ENCODE data around the gene EPB41L2.

Gene EPB41L2

DNA sequence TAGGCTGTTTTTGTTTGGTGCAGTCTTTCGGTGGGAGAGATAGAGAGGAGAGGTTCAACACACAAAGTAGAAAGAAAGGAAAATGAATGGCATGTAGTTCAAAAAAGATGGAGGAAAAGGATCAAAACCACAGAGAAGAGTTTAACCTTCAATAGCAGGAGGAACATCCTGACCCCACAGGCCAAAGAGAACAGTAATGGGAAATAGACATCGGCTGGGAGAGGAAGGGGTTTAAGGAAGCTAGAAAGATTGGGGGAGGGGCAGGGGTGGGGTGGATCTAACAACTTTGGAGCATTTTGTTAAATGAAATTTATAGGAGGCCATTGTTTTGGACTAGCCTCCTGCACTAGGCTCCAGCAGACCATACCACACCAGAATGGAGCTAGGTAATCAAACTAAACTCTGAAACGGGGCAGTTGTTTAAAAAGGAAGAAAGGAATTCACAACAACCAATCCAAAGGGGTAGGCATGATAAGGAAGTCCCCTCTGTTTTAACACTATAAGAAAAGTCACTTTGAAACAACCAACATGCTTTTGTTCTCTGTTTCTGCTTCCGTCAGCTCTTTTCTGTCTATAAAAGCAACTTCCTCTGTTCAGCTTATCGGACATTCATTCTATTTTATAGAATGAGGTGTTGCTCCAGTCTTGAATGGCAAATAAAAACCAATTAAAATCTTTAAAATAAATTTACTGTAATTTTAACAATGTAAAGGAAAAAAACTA lies 82.6 kb downstream of the EPB41L2 start:
- TF ChIP-seq, protein P1, sequence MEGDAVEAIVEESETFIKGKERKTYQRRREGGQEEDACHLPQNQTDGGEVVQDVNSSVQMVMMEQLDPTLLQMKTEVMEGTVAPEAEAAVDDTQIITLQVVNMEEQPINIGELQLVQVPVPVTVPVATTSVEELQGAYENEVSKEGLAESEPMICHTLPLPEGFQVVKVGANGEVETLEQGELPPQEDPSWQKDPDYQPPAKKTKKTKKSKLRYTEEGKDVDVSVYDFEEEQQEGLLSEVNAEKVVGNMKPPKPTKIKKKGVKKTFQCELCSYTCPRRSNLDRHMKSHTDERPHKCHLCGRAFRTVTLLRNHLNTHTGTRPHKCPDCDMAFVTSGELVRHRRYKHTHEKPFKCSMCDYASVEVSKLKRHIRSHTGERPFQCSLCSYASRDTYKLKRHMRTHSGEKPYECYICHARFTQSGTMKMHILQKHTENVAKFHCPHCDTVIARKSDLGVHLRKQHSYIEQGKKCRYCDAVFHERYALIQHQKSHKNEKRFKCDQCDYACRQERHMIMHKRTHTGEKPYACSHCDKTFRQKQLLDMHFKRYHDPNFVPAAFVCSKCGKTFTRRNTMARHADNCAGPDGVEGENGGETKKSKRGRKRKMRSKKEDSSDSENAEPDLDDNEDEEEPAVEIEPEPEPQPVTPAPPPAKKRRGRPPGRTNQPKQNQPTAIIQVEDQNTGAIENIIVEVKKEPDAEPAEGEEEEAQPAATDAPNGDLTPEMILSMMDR (IDR thresholded peaks at IDR 0.05), result no peak
- Histone ChIP-seq H3K4me3 (ENCODE audit: low read depth in 1 of 2, low read length in 1 of 2) (no peak overlapping the region), H3K27me3 (no peaks in the 10 kb centered on the region), H3K27ac (no peak overlapping the region), H3K9me3 (no peaks in the 10 kb centered on the region), H3K36me3 (no peaks in the 10 kb centered on the region), H3K4me1 (ENCODE audit: control insufficient read depth in 1 of 2, insufficient read depth in 1 of 2, low read depth in 1 of 2, low read length in 1 of 2) (no peaks in the 10 kb centered on the region)

DNA sequence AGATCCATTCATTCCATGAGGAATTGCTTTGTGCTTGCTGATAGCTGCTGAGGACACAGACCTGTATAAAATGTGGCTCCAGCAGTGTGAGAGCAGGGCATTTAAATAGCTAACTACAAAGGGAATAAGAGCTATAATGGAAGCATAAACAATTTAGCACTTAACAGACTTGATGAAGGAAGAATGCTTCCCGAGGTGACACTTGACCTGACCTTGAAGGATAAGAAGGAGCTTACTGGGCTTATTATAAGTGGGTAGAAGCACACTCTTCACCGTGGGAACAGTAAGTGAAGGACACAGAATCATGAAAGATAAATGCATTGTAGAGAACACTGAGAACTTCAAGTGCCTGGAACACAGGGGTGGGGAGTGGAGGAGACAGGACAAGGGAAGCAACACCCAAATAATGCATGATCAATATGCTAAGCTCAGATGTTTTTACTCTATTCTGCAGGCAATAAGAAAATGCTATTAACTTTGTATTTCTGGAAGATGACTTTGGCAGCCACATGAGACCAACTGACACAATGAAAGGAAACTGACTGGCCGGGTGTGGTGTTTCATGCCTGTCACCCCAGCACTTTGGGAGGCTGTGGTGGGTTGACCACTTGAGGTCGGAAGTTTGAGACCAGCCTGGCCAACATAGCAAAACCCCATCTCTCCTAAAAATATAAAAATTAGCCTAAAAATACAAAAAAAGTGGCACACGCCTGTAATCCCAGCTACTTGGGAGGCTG lies 84.2 kb downstream of the EPB41L2 start:
- TF ChIP-seq, protein P1 (IDR thresholded peaks at IDR 0.05), result no peak
- no peak overlapping the region for H3K27ac ChIP-seq

DNA sequence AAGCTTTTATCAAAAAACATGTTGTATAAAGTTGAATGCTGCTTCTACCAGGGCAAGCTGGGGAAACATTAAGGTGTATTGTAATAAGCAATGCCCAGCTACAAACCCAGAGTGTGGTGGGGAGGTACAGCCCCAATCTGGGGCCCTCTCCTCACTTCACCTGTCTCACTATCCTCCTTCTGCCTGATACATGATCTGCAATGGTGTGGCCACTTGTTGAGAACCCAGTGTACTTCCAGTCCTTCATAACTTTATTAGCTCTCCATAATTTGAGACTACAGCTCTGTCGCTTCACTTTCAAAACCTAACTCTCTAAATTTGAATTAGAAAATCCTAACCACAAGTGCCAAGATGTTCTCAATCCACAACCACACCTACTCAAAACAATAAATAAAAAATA lies 84.9 kb downstream of the EPB41L2 start:
- no peaks in the 10 kb centered on the region for H3K9me3 ChIP-seq
- H3K27me3 ChIP-seq, result no peaks in the 10 kb centered on the region
- no peaks in the 10 kb centered on the region for H3K4me1 ChIP-seq (ENCODE audit: control insufficient read depth in 1 of 2, insufficient read depth in 1 of 2, low read depth in 1 of 2, low read length in 1 of 2)
- H3K27ac ChIP-seq, result no peak overlapping the region
- H3K4me3 ChIP-seq (ENCODE audit: low read depth in 1 of 2, low read length in 1 of 2), result no peak overlapping the region
- TF ChIP-seq, protein P1 (IDR thresholded peaks at IDR 0.05), result no peak
- H3K36me3 ChIP-seq, result no peaks in the 10 kb centered on the region

More for the DNA sequence above, 84.2 kb downstream of the EPB41L2 start:
- Histone ChIP-seq H3K36me3 (no peaks in the 10 kb centered on the region), H3K4me1 (ENCODE audit: control insufficient read depth in 1 of 2, insufficient read depth in 1 of 2, low read depth in 1 of 2, low read length in 1 of 2) (no peaks in the 10 kb centered on the region), H3K27me3 (no peaks in the 10 kb centered on the region), H3K9me3 (no peaks in the 10 kb centered on the region), H3K4me3 (ENCODE audit: low read depth in 1 of 2, low read length in 1 of 2) (no peak overlapping the region)

DNA sequence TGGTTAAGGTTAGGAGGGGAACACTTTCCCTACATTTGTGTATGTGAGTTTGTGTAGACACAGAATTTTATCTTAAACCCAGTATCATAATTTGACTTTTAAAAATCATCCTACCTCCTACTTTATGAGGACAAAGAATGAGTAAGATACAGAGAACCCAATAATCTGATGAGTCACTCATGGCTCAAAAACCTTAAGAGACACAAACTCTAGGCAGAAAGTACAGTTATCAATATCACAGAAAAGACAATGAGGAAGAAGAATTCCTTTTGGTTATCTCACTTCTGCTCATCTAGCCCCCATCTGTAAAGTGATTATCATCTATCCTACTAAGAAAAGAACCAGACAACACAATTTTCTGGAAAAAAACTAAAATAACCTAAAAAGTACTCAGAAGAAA lies 87.7 kb downstream of the EPB41L2 start:
- Histone ChIP-seq H3K36me3 (no peaks in the 10 kb centered on the region), H3K4me1 (ENCODE audit: control insufficient read depth in 1 of 2, insufficient read depth in 1 of 2, low read depth in 1 of 2, low read length in 1 of 2) (no peaks in the 10 kb centered on the region), H3K4me3 (ENCODE audit: low read depth in 1 of 2, low read length in 1 of 2) (no peak overlapping the region), H3K27me3 (no peaks in the 10 kb centered on the region), H3K27ac (no peak overlapping the region), H3K9me3 (no peaks in the 10 kb centered on the region)
- TF ChIP-seq, protein P1 (IDR thresholded peaks at IDR 0.05), result no peak

DNA sequence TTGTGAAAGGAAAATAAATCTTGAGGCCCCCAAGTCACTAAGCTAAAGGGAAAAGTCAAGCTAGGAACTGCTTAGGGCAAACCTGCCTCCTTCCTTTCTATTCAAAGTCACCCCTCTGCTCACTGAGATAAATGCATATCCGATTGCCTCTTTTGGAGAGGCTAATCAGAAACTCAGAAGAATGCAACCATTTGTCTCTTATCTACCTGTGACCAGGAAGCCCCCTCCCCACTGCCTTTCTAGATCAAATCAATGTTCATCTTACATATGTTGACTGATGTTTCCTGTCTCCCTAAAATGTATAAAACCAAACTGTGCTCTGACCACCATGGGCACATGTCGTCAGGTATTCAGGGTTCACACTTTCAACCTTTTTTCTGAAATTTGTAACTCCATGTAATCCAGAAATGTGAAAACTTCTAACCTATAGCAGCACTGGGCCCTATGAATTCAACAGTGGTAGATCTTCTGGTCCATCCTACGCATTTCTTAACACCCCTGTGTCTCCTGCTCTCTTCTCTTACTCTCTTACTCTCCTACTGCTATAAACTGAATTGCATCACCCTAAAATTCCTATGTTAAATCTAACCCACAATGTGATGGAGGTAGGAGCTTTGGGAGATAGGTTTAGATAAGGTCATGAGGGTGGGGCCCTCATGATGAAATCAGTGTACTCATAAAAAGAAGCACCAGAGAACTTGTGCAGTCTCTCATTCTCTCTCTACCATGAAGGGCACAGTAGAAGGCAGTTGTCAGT lies 89.3 kb downstream of the EPB41L2 start:
- TF ChIP-seq, protein P1 (IDR thresholded peaks at IDR 0.05), result no peak
- Histone ChIP-seq H3K4me1 (ENCODE audit: control insufficient read depth in 1 of 2, insufficient read depth in 1 of 2, low read depth in 1 of 2, low read length in 1 of 2) (no peaks in the 10 kb centered on the region), H3K36me3 (no peaks in the 10 kb centered on the region), H3K27ac (no peak overlapping the region), H3K27me3 (no peaks in the 10 kb centered on the region), H3K4me3 (ENCODE audit: low read depth in 1 of 2, low read length in 1 of 2) (no peak overlapping the region), H3K9me3 (no peaks in the 10 kb centered on the region)
